NOMO-1 treated with DMSO at 0.1 percent for 48 hours (cell line): Measurements from ENCODE around the gene GATAD2A.

Experiments
- DNase-seq: peaks from one replicate; lab custom pipeline; 2025; ENCODE audit not compliant: unreplicated experiment; lab: John Stamatoyannopoulos, UW

Gene GATAD2A

DNA sequence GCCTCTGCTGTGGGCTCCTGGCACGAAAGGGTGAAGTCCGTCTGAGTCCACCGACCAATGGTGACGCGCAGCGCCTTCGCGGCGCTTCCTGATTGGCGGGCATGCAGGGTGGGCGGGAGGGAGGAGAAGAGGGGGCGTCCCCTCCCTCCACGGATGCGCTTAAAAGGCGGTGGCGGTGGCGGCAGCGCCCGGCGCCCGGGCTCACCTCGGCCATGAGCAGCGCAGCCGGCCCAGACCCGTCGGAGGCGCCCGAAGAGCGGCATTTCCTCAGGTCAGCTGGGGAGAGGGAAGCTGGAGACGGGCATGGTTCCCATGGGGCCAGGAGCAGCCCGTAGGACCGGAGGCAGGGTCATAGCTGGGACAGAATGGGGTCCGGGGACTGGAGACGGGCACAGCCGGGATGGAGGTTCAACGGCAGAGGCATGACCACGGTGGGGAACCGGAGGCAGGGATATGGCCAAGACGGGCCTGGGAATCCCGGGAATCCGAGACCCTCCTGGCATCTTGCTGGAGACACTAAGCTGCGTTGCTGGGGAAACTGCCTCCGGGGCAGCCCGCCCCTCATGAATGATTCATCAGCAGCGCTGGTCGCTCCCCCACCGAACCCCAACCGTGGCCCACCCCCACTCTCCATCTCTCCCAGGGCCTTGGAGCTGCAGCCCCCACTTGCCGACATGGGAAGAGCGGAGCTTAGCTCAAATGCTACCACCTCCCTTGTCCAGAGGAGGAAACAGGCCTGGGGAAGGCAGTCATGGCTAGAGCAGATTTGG, 123.4 kb downstream of the GATAD2A start, which contains the start of gene YJEFN3:
Gene YJEFN3 (plus strand): TSS at position 191 of the 770 bp plus-strand sequence. CDS start 22 bp downstream, at position 213.
- DNase-seq: no peak

DNA sequence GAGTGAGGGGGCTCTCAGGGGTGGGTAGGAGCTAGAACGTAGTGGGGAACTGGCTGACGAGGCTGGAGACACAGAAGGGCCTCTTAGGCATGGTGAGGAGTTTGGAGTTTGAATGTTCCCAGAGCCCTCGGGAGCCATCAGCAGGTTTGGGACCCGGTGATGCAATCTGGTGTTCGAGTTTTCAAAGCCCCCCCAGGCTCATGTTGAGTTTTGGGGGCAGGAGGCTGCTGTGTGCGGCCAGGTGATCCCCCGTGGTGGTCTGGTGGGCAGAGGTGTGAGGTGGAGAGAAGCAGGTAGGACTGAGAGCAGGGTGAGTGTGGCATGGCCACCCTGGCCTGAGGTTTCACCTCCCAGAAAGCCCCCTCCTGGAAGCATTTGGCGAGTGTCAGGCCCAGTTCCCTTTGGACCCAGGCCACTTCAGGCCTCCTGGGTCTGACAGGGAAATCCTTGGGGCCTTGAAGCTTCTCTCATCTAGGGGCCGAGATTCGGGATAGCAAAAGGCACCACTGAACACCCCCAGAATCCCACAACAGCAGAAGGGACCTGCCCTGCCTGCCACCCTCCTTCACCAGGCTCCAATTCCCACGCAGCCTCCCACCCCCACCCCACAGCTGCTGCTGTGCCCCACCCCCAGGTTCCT, 124.4 kb downstream of the GATAD2A start:
- no peak for DNase-seq

DNA sequence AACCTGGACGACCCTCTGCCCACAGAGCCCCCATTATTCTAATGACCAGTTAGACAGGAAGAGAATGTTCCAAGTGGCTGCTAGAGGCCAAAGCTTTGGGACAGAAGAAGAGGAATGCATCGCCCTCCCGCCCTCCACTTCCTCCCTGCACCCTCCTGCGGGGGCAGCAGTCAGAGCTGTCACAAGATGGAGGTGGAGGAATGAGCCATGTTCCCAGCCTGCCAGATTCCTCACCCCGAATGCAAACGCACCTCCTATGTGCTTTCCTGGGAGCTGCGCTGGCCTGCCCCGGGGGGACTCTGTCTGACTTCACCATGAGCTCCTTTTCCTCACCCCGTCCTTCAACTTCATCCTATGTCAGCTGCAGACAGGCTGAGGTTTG, 124.9 kb downstream of the GATAD2A start:
- DNase-seq: no peak

DNA sequence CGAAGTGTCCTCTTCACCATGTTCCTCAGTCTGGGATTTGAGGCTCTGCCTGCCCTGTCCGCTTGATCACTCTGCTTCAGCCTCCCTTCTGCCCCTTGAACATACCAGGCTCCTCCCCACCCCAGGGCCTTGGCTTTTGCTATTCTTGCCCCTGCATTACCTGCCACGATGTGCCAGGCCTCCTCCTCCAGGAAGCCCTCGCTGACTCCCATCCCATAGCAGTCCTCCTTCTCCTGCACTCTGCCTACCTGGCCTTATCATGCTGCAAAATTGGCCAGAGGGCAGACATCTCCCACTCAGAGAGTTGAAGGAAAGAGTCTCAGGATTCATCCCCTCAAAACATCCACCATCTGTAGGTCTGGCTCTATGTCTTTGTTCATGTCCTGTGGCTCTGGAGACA, 125.4 kb downstream of the GATAD2A start:
- DNase-seq: no peak

DNA sequence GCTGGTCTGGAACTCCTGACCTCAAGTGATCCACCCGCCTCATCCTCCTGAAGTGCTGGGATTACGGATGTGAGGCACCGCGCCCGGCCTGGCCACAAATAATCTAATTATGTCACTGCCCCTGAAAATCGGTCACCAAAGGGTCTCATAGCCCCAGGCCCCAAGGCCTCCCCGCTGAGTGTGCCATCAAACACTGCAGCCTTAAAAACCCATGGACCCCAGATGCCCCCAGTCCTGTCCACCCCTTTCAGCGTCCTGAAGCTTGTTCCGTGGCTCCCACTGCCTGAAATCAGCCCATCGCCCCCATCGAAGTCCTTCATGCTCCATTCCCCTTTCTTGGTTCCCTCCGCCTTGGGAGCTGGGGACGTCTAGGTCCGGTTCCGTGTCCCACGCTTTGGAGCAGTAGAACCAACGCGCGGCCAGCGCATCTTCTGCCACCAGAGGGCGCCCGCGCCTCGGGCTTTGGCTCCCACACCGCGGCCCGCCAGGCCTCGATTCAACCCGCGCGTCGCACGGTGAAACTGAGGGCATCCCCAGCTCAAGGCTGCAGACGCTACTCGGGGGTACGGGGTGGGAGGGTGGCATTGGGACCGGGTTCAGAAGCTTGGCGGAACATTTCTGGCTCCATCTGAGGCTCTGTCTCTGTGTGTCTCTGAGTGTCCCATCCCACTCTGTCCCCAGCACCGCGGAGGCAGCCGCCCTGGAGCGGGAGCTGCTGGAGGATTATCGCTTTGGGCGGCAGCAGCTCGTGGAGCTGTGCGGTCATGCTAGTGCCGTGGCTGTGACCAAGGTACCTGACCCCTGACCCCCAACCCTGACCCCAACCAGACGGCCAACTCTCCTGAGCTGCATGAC, 126.7 kb downstream of the GATAD2A start:
- no peak for DNase-seq

DNA sequence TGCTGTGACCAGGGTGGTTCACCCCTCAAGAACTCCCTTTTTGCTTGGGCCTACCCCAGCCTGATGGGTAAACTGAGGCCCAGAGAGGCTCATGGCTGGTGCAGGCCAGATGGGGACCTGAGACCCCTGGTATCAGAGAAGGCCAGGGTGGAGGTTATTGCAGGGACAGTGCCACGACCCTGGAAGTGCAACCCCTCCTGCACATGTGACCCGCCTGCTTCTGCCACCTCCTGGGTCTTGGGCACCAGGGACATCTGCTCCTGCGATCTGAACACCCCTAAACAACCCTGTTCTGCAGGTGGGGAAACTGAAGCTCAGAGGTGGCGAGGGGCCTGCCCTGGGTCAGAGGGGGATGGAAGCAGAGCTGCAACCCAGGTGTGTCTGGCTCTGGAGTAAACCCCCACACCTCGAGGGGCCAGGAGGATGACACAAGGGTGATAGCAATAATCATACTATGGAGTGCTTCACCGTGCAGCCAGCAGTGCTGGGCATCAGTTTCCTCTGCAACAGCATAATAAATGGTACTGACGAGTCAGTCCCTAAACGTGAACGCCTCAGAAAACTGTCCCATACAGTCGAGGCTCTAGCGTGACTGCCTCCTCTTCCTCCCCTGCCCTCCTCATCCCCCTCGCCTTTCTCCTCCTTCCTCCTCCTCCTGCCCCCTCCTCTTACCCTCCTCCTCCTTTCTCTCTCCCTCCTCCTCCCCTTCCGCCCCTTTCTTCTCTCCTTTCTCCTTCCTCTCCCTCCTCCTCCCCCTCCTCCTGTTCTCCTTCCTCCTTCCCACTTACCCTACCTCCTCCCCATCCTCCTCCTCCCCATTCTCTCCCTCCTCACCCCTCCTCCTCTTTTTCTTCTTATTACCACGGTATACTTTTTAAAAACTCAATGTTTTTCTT, 127.6 kb downstream of the GATAD2A start:
- no peak for DNase-seq

DNA sequence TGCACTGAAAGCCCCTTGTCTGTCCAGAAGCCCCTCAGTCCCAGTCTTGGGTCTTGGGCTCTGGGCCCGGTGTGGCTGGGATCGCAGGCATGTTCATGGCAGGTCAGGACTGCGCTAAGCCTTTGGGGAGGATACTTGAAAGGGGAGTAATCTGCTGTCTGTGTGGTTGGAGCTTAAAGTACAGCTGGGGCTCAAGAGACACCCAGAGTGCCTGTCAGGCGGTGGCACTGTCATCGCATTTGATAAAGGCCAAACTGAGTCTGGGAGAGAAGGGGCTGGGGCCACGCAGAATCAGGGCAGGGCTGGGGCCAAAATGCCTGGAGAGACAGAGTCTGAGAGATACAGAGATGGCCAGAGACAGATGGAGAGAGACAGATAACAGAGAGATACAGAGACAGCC, 128.4 kb downstream of the GATAD2A start:
- DNase-seq: no peak

DNA sequence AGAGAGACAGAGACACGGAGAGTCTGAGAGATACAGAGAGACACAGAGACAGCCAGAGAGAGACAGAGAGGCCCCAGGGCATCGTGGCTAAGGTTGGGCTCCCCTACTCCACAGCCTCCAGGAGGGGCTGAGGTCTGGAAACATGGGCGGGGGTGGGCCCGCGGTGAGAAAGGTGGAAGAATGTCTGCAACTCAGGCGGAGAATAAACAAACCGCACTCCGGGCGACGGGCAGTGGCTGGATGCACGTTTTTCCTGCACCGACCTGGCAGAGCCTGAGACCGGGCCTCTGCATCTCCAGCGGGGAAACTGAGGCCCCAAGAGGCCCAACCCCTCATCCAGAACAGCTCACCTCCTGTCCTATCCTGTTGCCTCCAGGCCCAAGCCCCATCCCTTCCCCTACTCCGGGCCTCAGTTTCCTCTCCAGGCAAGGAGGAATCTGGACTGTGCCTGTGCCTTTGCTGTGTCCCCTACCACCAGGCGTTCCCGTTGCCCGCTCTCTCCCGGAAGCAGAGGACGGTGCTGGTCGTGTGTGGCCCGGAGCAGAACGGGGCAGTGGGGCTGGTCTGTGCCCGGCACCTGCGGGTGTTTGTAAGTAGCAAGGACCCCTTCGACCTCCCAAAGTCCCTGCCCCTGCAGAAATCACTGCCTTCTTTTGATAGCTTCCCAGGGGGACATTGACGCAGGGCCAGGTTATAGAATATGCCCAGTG, 129.2 kb downstream of the GATAD2A start:
- no peak for DNase-seq

DNA sequence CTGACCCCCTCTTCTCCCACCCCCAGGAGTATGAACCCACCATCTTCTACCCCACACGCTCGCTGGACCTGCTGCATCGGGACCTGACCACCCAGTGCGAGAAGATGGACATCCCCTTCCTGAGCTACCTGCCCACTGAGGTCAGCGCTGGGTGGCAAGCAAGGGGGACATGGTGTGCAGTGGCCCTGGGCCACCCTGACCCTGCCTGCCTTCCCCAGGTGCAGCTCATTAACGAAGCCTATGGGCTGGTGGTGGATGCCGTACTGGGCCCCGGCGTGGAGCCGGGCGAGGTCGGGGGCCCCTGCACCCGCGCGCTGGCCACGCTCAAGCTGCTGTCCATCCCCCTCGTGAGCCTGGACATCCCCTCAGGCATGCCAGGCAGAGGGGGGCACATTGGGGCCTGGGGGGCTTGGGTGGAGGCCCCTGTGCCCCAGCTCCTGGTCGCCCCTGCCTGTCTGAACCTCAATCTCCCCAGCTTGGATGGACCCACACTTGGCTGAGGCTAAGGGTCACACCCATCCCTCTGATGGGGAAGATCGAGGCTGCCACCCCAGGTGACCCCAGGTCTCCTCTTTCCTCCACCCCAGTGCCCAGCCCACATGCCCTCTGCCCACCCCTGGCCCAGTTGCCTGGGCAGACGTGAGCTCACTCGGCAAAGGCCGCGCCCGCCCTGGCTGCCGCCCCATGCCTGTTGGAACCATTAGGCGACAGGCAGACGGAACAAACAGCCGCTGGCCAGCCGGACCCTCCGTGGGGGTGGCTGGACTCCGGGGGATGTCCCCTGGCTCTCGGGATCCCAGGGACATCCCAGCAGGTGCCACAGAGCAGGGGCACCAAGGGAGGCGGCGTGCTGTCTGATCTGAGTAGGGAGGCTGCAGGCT, 130.1 kb downstream of the GATAD2A start:
- DNase-seq: no peak

DNA sequence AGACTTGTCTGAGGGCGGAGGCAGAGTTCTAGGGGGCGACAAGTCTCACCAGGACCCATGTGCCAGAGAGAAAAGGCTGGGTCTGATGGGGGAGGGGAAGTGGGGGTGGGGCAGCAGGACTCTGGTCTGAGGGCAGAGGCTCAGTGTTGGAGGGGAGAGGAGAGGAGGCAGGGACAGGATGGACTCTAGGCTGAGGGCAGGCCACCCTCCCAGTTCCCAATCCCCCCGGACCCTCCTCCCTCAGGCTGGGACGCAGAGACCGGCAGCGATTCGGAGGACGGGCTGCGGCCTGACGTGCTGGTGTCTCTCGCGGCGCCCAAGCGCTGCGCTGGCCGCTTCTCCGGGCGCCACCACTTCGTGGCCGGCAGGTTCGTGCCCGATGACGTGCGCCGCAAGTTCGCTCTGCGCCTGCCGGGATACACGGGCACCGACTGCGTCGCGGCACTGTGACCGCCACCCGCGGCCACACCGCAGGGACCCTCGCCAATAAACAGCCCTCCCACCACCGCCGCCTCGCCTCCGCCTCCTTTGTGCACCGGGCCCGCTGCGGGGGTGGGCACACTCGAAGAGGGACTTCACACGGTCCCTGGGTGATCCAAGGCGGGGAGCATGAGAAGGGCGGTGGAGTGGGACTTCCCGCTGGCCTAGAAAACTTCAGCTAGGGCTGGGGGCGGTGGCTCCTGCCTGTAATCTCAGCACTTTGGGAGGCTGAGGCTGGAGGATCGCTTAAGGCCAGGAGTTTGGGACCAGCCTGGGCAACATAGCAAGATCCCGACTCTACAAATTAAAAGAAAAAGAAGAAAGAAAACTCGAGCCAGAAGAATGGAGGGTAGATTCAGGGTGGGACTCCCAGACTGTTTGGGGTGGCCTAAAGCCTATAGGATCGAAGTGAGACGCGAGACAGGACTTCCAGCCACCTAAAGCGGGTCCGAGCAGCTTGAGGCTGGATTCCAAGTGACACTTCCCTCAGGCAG, 131.9 kb downstream of the GATAD2A start:
- no peak for DNase-seq

DNA sequence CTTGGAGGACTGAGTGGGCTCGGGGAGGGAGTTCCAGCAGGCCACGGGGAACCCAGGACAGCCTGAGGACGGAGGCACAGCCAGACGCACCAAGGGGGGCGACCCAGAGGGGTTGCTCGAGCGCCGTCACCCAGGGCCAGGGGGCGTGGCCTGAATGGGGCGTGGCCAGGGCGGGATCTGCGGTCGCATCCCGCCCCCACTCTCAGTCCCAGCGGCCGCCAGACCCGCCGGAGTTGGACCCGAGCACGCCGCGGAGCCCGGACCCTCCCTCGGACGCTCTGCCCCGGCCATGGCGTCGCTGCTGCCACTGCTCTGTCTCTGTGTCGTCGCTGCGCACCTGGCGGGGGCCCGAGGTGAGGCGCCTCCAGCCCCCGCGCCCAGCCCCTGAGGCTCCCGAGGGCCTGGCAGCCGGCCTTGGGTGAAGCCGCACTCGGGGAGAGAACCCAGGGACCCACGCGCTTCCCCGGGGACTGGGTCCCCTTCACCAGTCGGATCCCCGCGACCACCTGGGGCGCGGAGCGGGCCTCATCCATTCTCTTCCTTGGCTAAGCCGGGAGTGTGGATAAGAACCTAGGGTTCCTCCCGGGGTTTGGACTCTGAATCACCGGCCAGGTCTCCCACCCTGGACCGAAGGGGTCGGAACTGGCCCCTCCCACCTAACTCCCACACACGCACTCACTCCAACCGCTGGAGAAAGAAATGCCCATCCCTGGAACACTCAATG, 132.7 kb downstream of the GATAD2A start, which contains the start of gene CILP2:
Gene CILP2 (plus strand): TSS at position 205 of the 724 bp plus-strand sequence. CDS start 85 bp downstream, at position 290.
- no peak for DNase-seq

DNA sequence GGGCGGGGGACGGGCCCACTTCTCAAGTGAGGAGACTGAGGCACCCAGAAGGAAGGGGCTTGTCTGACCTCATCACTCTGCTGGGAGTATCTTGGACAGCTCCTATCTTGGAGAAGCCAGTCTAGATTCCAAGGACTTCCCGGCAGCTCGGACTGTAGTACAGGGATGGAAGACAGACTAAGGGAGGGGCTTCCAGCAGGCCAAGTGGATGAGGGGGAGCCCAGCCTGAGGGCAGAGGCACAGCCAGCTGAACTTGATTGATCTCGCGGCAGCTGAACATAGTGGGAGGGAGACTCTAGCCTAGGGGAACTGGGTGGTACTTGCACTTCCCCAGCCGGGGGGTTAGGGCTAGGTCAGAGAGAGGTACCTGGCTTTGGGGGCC, 133.3 kb downstream of the GATAD2A start:
- no peak for DNase-seq

DNA sequence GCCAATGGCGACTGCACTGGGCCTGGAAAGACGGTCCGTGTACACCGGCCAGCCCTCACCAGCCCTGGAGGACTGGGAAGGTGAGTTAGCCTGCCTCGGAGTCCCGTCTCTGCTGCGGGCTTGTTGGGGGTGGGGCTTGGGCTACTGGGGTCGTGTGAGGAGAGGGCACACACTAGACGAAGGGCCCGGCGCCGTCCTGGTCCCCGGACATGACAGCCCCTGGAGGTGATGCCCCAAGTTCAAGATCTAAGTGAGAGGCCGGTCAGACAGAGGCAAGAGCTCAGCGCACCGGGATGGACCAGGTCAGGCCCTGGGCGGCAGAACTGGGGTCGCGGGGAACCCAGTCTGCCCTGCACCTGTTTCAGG, 134.2 kb downstream of the GATAD2A start:
- no peak for DNase-seq

DNA sequence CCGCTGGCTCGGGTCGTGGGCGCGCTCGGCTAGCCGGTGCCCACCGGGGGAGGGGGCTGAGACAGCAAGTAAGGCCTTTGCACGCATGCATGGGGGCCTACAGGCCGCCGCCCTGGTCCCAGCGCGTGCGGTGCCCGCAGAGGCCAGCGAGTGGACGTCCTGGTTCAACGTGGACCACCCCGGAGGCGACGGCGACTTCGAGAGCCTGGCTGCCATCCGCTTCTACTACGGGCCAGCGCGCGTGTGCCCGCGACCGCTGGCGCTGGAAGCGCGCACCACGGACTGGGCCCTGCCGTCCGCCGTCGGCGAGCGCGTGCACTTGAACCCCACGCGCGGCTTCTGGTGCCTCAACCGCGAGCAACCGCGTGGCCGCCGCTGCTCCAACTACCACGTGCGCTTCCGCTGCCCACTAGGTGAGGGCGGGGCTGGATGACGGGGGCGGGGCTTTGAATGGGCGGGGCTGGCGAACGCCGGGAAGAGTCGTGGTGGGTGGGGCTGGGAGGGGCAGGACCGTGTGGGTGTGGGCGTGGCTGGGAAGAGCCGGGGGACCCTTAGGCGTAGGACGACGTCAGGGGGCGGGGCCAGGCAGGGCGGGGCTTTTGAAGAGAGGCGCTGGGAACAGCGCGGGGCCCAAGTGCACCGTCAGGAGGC, 134.7 kb downstream of the GATAD2A start:
- DNase-seq: no peak

DNA sequence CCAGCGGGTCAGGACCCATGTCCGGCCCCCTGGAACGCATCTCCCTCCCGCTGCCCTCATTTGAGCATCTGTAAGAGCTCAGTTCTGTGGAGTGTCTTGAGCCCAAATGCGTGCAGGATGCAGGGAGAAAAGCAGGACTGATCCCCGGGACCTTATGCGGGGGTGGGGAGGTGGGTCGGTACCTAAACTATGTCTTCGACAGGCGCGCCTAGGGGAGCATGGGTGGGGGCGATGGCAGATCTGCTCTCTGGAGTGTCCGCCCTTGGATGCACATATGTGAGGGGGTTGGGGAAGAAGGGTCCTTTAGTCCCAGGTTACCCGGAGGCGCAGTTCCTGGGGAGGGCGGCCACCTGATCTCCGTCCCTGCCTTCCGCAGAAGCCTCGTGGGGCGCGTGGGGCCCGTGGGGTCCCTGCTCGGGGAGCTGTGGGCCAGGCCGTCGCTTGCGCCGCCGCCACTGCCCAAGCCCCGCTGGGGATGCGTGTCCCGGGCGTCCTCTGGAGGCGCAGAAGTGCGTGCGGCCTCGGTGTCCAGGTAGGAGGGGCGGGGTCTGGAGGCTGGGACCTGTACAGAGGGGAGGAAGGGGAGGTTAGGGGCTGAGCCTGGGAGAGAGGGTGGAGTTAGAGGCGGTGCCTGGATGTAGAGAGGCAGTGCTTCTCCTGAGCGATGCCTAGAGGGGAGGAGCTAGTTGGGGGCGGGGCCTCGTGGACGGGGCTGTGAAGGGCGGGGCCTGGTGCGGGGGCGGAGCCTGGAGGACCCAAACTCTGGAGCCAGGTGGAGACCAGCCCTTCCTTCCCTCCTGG, 135.4 kb downstream of the GATAD2A start:
- DNase-seq: no peak

DNA sequence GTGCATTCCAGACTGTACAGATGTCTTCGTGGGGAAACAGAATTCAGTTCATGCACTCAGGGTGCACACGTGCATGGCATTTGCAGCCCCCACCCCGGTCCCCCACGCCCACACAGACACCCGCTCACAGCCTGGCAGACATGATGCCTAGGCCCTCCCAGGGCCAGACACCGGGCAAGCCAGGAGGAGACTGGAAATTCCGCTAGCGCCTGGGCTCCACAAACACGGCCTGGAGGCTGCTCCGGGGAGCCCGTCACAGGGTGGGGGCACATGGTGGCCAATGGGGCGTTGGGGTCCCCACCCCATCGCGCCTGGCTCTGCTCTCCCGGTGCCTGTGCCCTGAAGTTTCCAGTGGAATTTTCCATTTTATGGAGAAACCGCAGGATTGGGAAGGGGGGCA, 136.1 kb downstream of the GATAD2A start:
- no peak for DNase-seq
